Kidney epithelial cell (primary cell): ENCODE results near the gene SOX3. TPM values are rescaled to one million over a fixed set of nuclear protein-coding genes. Genes with fewer than 3 reads are reported as not detected.

ENCODE experiments used
- DNase-seq: peaks from one replicate; pipeline ENCODE4 v3.0.0-alpha.2; 2010; ENCODE audit warnings: low read depth
- H3K27me3 ChIP-seq: 2 replicates; pipeline ENCODE4 v1.6.0; 2011; ENCODE audit warnings: low read length; ENCODE audit not compliant: control insufficient read depth, insufficient read depth
- H3K36me3 ChIP-seq: 2 replicates; pipeline ENCODE4 v1.5.1; 2011; ENCODE audit warnings: low read length; ENCODE audit not compliant: control insufficient read depth, insufficient read depth
- H3K4me3 ChIP-seq: 2 replicates; pipeline ENCODE4 v1.5.1; 2011; ENCODE audit warnings: low read depth, mild to moderate bottlenecking, control low read depth, low read length
- CTCF ChIP-seq: IDR thresholded peaks from 2 replicates; pipeline ENCODE4 v1.5.1; 2011; ENCODE audit warnings: mild to moderate bottlenecking, moderate library complexity, low read length, control low read depth, inconsistent platforms; ENCODE audit not compliant: insufficient read depth, poor library complexity, severe bottlenecking
- total RNA-seq: library from RNA; depleted of rRNA; stranded (reverse); fragments of >200 nt; gene quantifications from 2 replicates; pipeline ENCODE4 v1.2.3, GENCODE V29; 2015

Gene SOX3
- total RNA-seq, 1 donor from 2014 or later: not detected

GRCh38 chrX:140507982-140508305 lies 3.1 kb upstream of the SOX3 start:
- Histone ChIP-seq H3K4me3 (no peak overlapping the region), H3K36me3 (no peaks in the 10 kb centered on the region), H3K27me3 (peaks cover 80% of the 10 kb centered on the region)
- TF ChIP-seq CTCF: no peak
- no peak for DNase-seq

- DNase-seq: no peak
- Histone ChIP-seq H3K4me3 (no peak overlapping the region), H3K27me3 (peaks cover 83% of the 10 kb centered on the region), H3K36me3 (no peaks in the 10 kb centered on the region)
- TF ChIP-seq CTCF: no peak
Observed at GRCh38 chrX:140507223-140507981, 2.5 kb upstream of the SOX3 start.

DNA sequence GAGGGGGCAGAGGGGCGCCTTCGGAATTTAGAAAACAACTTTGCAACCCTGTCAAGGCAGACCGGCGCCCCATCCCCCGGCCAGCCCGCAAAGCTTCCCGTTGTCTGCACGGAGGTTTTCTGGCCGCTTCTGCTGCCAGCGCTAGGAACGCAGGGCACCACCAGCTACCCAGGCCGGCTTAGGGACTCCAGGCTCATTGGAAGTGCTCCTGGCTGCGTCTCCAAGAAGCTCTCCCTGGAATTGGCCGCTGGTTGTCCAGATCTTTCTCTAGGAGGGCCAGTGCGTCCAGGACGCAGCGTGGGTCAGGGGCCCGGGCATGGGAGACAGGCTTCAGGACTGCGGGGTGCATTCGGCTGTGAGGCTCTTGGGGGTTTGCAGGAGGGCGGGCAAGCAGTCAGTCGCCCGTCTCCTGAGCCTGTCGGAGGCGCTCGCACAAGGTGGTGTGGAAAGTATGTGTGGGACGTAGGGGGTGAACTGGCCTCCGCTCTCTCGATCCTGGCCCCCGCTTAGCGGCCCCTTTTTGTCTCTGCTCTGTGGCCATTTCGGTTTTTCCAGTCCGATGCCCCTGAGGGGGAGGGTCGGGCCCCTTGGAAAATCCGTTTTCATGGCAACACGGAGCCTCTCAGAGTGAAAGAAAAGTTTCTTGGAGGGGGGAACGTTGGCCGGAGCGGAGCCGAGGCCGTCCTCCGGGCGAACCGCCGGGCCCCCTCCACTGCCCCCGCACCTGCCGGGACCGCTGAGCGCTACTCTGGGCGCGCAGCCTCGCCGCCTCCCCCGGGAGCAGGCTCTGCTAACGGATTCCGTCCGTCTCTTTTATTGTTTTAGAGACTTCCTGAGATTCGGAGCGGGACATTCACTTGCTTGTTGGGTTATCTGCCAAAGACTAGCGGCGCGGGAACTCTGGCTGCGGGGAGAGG lies 810 bp upstream of the SOX3 start:
- Histone ChIP-seq H3K4me3 (no peak overlapping the region), H3K36me3 (no peaks in the 10 kb centered on the region), H3K27me3 (peaks cover 86% of the 10 kb centered on the region)
- no peak for TF ChIP-seq CTCF
- no peak for DNase-seq

DNA sequence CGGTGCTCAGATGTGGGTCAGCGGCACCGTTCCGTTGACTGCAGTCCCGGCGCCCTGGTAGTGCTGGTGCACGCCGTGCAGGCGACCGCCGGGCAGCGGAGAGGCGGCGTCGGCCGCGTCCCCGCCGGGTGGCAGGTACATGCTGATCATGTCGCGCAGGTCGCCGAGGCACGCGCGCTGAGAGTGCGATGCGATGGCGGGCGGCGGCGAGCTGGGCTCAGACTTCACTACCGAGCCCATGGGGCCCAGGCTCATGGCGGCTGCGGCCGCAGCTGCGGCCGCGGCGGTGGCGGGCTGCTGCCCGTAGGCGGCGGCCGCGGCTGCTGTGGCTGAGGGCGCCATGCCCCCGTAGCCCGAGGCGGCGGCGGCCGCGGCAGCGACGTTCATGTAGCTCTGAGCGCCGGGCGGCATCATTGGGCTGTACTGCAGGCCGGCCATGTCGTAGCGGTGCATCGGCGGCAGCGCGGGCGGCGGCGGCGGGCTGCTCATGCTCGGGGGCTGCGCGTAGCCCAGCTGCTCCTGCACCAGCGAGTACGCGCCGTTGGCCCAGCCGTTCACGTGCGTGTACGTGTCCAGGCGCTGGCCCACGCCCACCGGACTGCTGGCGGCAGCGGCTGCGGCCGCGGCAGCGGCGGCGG lies 1.0 kb downstream of the SOX3 start:
- Histone ChIP-seq H3K4me3 (no peak overlapping the region), H3K27me3 (peaks cover 81% of the 10 kb centered on the region), H3K36me3 (no peaks in the 10 kb centered on the region)
- TF ChIP-seq CTCF: no peak
- no peak for DNase-seq

DNA sequence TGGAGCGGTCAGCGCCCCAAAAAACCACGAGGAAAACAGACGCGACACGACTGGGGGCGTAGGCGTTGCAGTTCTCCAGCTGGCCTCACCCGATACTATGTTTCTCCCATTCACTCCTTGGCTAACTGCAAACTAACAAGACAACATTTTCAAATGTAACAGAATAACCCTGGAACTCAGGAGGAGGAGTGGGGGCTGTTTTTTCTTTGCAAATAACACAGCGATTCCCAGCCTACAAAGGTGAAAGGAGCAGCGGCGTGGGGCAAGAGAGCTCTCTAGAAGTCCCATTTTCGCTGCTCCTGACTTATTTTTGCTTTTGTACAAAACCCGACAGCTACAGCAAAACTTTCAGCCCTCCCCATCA lies 1.6 kb downstream of the SOX3 start:
- no peak for TF ChIP-seq CTCF
- Histone ChIP-seq H3K36me3 (no peaks in the 10 kb centered on the region), H3K4me3 (no peak overlapping the region), H3K27me3 (peaks cover 75% of the 10 kb centered on the region)
- no peak for DNase-seq
